Raji (cell line): ENCODE measurements around the gene TMEM185B.

Experiments
- POLR2A ChIP-seq: IDR thresholded peaks from 2 replicates; pipeline ENCODE4 v1.6.1; 2011; ENCODE audit warnings: low read depth, low read length, control low read depth; ENCODE audit not compliant: insufficient read depth

The TMEM185B gene

DNA sequence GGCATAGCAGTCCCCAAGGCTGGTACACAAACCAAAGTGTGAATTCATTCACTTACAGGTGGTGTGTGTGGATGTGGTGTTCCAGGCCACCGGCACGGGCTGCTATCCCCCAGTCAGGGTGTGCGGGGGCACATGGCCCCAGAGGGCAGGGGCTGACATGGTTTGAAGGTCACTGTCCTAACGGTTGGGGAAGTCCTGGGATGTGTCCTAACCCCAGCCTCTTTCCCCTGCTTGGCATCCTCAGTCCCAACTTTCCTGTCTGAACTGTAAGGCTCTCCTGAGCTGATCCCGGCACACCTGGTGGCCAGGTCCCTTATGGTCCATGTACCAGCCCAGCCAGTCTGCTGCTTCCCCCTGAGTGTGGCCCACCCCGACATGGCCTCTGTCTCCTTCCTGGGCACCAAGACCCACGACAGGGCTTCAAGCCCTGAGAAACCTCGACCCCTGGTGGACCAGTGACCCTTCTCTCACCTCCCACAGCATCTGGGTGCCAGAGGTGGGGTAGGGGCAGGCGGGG is 2.4 kb upstream of the TMEM185B start:
- TF ChIP-seq POLR2A: no peak

DNA sequence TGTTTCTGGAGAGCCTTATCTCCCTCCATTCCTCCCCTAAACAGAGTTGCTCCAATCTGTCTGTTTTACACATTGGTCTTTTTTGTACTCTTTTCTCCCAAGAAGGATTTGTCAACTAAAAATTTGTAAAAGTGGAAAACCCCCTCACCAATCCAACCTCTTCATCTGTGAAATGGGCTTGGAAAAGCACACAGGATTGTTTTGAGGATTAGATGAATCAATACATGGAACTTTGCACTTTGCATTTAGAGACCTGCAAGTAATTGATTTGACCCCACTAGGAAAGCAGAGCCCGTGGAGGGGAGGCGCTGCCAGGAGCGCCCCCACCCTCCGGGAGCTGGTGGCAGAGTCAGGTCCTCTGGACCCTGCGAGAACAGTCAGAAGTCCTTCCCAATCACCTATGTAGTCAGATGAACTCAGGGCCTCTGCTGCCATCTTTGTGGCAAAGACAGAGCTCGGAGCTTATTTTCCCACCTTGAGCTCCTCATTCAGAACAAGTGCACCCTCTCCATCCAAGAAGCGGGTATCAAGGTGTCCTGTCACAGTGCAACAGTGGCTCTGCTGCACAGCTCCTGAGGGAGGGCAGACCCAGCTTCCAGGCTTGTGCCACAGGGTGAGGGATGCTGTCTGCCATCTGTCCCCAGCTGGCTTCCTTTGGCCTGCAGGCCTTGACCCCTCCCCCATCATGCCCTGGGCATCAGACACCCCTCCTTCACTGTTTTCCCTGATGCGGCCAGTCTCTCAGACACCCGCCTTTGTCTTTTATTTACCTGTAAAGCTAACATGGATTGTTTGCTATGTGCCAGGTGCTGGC is 1.7 kb upstream of the TMEM185B start:
- TF ChIP-seq POLR2A: no peak

DNA sequence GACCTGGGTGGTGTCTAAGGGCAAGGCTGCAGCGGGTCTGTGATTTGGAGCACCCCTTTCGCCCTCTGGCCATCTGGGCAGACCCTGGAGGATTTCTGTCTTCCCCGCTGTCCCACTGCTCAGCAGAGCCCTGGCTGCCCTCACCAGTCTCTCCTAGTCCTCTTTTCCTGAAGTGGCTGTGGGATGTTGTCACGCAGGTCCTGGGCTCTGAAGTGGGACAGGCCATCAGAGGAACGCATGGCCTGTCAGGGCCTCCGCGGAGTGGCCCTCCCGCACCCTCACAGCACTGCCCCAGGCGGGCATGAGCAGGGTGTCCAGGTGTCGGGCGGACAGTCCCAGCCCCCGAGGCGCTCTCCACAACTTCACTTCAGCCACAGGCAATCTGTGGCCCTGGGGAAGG is 1.1 kb upstream of the TMEM185B start:
- no peak for TF ChIP-seq POLR2A

DNA sequence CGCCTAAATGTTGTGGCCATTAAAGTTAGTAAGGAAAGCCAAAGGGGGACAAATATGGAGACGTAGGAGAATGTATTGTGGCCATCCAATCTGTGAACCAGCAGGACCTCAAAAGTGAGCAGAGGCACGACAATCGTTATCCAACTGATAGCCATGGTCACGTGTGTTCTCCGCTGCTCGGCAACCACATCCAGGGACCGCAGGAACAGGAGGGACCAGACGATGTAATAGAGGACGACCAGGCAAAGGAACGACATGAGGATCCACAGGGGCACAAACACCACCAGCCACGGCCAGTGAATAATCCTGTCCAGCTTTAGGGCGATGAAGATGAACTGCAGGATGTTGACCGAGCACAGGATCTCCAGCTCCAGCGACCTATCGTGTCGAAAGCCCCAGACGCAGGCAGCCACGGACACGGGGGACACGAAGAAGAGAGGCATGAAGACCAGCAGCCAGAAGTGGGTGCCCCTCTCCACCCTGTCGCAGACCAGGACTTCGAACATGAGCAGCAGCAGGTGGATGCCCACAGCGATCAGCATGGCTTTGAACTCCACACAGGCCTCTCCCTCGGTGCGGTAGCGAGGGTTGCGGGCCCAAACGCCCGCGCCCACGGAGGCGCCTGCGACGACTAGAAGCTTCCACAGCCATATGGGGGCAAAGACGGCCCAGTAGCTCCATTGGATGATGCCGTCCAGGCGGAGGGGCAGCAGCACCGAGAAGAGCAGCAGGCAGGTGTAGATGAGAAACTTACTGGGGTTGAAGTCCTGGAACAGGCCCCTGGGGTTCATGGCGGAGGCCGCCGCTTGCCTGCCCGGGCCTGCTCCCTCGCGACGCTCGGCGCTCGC is 790 bp downstream of the TMEM185B start:
- no peak for TF ChIP-seq POLR2A

DNA sequence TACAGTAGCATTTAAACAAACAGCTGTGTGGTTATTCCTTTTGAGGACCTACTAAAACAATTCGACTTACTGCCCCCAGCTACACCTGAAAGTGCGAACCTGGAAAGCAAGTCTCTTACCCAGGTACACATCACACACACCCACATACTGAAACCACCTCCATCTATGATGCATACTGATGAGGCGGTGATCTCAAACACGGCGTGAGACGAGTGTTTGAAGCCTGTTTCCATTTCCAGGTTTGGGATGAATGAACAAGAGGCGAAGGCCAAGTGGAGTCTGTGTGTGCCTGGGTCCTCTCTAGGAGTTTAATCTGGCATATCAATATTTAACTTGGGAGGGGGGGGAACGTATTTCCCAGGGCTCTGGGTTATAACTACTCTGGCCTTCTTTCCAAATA is 1.6 kb downstream of the TMEM185B start:
- no peak for TF ChIP-seq POLR2A

DNA sequence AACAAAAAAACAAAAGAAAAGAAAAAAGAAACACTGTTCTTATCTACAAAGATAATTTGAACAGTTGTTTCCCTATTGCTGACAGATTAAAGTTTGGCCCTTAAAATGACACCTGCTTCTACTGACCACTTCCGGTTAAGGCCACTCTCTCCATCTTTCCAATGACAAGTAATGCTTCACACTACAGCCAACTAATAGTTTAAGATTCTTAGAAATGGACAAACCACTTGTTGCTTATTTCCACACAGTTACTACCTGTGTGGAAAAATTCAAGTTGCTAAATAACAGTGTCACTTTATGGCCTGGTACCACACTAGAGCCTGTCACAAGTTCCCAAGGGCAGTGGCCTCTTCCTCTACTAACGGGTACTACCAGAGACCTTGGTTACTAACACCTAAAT is 2.4 kb downstream of the TMEM185B start:
- TF ChIP-seq POLR2A: no peak

DNA sequence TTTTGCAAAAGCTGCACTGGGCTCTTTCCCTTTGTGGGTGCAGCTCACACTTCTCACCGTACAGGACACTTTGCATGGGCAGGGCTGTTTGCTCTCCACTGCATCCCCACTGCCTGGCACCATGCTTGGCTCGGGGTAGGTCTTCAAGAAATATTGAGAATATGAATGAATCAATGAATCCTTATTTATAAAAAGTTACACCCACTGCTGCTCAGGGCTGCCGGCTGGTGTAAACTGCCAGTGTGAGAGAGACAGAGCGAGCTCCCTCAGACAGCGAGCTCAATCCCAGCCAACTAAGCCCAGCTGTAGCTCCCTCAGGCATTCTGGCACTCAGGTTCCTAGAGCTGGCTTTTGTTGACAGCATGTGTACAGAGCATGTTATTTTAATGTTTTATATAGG is 3.4 kb downstream of the TMEM185B start:
- no peak for TF ChIP-seq POLR2A

DNA sequence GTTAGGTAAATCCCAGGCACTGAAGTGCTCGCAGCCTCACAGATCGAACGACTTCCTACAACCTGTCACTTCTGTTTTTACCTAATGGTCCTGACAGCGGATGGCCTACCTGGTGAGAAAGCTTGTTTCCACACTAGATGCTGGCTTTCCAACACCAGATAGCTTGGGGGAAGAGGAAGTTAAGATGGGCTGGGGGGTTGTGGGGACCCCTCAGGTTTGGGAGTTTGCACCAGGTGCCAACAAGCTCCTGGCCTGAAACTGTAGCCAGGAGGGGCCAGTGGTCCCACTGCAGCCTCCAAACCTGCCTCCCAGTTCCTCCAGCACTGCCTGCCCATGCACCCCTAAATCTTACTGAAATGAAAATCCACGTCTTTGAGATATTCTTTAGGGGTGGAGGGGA is 3.9 kb downstream of the TMEM185B start:
- TF ChIP-seq POLR2A: no peak

DNA sequence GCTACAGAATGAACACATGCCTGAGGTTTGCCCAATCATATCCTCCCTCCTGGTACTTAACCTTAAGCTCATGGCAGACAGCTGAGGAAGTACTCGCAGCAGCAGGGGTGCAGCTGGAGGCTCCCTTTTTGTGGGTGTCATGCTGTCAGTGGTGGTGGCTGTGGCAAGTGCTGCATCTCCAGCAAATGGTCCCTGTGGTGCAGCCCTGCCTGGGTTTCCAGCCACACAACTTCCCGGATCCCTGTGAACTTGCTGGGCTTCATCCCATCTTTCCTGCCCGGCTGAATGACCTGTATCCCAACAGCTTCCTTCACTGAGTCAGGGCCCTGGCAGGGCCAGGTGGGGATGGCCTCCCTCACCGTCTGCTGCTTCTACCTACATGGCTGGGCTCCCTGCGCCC is 5.0 kb downstream of the TMEM185B start:
- TF ChIP-seq POLR2A: no peak

DNA sequence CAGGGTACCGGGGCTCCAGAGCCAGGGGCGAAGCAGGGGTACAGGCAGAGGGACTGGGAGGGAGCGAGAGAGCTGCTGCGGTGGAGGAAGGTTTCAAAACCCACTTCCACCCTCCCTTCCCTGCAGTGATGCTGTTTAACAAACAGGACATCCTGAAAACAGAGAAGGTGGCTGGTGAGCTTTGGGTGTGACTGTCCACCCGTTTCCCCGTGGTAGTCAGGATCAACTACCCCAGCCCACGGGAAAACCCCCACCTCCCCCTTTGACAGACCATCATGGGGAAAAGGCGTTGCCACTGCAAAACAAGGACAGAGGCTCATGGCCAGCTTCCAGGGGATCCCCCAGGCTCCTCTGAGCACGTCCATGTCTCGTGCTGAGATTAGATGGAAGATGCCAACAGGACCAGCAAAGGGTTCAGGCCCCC is 12.9 kb downstream of the TMEM185B start:
- TF ChIP-seq POLR2A: no peak

DNA sequence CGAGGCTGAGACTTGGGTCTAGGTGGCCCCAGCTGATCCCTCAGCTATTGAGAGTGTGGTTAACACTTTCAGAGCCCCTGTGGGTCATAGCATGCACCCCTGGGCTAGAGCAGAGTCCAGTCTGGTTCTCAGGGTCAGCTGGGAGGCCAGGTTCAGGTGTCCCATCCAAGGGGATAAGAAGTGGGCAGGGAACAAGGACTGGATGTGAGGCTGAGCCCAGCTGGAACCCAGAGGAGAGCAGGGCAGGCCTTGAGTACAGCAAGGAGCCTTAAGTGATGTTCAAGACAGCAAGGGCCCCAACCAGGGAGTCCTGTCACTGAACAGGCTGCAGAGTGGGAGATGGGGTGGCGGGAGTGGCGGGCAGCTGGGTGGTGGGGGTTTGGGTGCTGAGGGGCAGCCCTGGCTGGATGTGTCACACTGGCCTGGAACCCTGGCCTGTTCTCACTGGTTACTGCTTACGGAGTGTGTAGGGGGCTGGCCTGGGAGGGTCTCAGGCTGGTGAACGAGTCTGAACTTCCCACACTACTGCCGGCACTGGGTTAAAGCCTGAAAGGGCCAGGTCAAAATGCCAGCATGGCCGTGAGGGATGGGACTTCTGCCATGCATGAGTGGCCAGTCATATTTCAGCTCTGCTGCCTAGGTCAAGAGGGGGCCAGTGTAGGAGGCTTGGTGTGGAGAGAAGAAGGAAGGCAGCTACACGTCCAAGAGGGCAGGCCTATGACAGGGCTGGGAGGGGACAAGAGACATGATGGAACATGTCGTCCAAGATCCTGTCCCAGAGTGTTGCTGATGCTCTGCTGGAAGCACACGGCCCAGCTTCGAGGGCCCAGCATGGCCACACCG is 13.6 kb downstream of the TMEM185B start:
- TF ChIP-seq POLR2A: no peak

DNA sequence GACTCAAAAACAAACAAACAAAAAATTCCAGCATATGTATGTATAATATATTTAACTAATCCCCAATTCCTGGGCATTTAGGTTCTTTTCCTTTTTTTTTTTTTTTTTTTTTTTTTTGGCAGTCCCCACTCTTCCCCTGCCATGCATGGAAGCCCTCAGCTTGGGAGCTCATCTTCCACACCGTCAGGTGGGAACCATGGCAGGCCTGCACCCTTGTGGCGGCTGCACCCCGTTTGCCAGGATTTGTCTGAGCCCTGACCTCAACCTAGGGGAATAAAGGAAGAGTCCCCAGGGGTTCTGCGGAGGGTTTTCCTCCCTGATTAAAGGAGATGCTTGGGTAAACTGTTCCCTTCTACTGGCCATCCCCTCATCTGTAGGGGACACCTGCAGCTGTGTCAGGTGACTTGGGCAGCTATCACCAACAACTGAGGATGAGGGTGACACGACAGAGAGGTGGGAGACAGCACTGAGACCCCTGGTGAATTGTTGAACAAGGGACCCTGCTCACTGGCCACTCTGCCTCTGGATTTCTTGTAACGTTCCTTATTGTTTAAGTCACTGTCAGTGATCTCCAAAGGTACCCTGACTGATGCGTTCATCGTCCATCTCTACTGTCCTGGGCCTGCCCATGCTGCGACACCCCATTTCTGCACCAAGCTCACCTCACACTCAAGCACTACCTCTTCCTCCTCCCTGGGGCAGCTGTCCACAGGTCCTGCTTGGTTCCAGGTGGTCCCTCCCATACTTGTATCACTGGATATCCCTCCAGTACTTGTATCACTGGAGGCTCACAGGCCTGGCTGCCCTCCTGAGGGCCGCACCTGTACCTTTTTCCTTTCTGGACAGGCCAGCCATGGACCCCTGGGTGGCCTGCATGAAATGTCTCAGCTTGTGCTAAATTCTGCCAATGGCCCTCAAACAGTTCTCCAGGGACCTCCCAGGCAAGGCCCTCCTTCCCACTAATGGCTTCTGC is 14.5 kb downstream of the TMEM185B start:
- no peak for TF ChIP-seq POLR2A

DNA sequence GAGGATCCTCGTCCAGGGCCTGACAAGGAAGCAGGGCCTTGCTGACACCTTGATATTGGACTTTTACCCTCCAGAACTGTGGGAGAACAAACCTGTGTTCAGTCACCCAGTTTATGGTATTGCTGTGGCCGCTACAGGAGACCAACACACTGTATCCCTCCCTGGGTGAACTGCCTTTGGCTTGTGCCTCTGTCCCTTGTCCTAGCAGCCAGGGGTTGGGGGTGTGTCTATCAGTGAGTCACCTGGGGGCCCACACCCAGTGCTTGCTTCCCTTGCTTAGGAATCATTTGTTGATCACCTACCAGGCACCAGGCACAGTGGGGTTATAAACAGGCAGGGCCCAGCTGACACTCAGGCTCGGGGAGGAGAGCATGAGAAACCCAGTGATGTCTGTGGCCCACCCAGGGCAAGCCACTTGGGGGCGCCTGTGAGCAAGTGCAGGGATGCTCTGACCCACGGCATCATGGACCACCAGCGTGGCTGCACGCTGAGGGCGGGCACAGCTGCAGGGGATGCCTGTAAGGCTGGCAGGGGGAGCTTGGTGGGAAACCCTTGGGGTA is 17.1 kb downstream of the TMEM185B start:
- TF ChIP-seq POLR2A: no peak
